Epidermal melanocyte (primary cell): ENCODE results near the gene OR14A16.

Experiments used
- DNase-seq: peaks from one replicate; pipeline ENCODE4 v3.0.0; 2011; ENCODE audit warnings: low spot score; ENCODE audit not compliant: insufficient read length

OR14A16 gene, protein sequence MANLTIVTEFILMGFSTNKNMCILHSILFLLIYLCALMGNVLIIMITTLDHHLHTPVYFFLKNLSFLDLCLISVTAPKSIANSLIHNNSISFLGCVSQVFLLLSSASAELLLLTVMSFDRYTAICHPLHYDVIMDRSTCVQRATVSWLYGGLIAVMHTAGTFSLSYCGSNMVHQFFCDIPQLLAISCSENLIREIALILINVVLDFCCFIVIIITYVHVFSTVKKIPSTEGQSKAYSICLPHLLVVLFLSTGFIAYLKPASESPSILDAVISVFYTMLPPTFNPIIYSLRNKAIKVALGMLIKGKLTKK

DNA sequence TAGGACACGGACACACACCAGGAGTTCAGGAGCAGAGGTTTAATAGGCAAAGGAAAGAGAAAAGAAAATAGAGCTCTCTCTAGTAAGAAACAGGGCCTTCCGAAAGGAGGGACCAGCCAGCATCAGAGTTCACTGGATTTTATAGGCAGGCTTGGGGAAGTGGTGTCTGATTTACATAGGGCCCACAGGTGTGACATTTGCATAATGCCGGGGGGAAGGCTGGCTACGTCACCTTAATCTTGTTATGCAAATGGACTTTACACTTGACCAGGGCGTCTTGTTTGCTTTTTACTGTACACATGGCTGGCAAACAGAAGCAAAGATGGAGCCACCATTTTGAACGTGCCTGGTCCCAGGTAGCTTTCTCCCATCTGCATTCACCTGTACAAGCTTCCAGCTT lies at the start of gene OR14A16:
TSS of gene OR14A16 (minus strand) at position 97 of the 400 bp plus-strand sequence. CDS start 8,390 bp downstream, outside the sequence.
- no peak for DNase-seq

DNA sequence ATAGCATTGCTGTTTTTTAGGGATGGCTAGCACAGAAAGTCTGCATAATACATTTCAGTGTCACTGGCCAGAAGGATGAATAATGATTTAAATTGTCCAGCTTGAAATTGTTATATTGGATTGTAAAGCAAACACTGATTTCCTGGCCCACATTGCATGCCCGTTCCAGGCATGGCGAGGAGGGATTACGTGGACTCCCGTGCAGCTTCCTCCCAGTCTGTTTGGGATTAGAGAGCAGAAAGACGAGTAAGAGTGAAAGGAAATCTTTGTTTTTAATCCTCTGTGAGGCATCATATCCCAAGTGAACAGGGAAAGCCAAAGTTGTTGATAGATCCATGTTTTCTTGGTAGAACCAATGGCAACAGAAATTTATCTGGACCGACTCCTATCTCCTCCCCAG lies 41.5 kb upstream of the OR14A16 start:
- no peak for DNase-seq

DNA sequence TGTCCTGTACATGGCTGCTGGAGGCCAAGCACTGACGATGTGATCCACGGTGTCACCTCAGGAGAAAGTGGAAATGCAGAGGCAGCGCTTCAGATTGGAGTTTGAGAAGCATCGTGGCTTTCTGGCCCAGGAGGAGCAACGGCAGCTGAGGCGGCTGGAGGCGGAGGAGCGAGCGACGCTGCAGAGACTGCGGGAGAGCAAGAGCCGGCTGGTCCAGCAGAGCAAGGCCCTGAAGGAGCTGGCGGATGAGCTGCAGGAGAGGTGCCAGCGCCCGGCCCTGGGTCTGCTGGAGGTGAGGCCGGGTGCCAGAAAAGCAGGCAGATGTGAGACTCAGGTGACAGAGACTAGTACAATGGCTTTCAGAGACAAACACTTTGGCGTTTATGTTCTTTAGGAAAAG lies 40.7 kb upstream of the OR14A16 start:
- no peak for DNase-seq

DNA sequence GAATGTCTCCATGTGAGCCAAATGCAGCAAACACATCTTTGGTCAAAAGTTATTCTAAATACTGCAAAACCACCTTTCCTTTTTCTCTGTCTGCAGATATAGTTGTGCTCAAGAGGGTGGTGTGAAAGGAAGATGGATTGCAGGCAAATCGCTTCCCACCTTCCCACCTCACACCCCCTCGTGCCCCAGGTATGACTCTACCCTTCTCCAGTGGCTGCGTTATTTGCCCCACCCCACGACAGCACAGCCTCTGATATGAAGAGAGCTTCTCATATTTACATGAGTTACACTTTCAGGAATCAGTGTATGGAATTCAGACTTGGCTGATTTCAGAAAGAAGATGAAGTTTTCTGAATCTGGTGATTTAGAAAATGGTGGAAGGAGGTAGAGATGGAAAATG lies 38.8 kb upstream of the OR14A16 start:
- no peak for DNase-seq

DNA sequence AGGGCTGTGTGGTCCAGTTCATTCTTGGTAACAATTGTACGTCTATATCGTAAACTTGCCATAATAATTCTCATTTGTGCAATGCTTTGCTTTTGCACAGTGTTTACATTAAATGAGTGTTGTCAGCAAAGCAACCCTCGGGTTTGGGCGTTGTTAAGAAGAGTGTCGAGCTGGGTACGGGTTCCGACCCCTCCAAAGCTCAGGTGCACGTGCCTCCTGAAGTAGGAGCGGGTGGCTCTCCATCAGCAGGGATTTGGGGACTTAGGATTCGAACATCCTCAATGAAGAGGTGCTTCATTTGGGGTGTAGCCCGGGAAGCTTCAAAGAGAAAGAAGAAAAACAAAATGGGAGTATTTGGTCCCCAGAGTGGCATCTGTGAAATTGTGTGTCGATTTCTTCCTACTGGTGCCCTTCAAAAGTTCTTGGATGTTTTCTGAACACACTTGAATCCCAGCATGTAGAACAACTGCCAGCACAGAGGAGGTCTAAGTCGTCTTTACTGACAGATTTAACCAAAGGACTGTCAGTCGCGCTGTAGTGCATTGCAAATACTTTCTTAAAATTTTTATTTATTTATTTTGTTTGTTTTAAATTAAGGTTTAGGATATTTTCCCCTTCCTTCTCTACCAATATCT lies 34.2 kb upstream of the OR14A16 start:
- no peak for DNase-seq

DNA sequence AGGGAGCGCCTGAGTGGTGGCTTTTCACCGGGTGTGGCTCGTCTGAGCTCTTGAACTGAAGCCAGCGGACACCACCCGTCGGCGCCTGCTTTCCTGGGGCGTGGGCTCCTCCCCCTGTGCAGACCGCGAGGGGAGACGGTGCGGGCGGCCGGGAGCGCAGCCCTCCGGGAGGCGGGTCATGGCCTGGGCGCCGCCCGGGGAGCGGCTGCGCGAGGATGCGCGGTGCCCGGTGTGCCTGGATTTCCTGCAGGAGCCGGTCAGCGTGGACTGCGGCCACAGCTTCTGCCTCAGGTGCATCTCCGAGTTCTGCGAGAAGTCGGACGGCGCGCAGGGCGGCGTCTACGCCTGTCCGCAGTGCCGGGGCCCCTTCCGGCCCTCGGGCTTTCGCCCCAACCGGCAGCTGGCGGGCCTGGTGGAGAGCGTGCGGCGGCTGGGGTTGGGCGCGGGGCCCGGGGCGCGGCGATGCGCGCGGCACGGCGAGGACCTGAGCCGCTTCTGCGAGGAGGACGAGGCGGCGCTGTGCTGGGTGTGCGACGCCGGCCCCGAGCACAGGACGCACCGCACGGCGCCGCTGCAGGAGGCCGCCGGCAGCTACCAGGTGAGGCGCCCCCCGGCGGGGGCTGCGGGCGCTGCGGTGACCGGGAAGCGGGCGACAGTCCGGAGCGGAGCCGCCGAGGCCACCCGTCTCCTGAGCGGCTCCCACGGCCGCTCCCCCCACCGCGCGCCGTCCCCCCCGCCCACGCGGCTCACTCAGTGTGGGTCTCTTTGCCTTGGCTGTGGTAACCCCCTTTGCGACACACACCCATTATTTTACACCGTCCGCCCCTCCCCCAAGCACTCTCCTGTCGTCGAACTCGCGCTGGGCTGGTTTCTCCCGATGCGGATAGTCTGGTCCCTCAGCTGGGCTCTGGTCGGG lies 33.4 kb upstream of the OR14A16 start, which contains the start of gene TRIM58:
TSS of gene TRIM58 (plus strand) at position 119 of the 916 bp plus-strand sequence. CDS start at position 179, 60 bp downstream.
- no peak for DNase-seq

DNA sequence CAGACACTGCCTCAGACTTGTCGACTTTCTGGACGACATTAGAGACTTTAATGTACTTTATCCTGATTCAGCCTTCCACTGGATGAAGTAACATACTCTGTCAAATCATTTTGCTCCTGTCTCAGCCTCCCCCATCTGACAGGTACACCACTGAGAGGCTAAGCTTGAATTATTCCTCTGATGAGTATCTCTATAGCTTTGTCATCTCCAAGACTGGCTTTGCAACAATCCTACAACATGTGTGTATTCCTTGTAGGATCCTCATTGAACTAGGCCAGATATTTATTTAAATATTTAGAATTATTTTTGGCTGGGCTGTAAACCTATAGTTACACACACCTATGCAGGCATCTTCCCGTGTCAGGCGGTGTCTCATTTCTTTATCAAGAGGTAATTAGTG lies 32.0 kb upstream of the OR14A16 start:
- no peak for DNase-seq

DNA sequence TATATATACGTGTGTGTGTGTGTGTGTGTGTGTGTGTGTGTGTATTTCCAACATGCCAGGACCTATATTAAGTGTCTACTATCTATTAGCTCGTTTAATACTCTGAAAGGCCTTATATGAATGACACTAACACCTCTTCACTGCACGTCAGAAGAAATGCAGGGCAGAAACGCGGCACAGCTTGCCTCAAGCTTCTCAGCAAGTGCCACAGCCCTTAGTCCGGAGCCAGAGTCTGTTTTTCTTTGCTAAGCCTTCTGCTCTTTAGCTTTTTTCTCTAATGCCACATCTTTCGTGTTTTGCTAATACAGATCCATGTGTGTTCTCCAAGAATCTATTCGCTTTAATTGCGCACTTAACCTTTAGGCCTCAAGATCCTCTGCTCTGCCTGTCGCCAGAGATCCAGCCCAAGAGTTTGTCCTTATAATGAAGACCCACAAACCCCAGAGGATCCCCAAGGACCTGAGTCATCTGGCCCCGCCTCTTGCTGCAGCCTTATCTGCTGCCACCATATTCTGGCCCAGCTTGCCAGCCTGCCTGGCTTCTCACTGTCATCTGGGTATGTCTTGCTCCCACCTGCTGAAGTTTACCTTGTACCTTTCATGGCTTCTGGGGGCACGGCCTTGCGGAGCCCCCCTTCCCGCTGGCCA lies 31.1 kb upstream of the OR14A16 start:
- no peak for DNase-seq

DNA sequence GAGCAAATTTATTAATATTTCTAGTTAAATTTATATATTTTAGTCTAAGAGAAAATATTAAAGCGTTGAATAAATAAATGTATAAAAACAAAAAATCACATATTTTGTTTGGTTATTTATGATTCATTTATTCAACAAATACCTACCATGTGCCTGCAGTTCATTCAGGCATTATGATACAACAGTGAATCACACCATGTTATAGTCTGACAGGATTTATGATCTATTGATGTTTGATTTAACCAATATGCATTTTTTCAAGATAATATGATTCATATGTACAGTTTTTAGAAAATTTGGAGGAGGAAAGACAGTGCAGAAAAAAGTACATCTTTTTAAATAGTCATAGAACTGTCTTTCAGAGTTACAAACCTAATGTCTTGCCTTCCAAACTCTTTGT lies 25.7 kb upstream of the OR14A16 start:
- DNase-seq: no peak

DNA sequence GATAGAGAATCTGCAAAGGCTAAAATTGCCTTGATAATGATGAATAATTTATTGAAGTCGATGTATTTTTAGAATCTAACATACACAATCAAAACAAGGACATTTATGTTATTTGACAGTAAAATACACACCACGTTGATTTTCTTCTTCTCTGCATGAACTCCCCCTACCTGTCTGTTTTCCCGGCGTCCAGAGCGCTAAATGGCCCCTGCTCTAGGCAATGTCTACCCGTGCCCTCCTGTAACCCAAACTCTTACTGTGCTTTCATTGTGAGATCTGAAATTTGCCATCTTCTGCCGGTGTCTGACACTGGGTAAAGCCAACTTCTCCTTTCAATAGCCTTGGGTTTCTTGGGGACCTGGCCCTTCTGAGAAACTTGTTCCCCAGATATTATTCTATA lies 24.4 kb upstream of the OR14A16 start:
- no peak for DNase-seq

DNA sequence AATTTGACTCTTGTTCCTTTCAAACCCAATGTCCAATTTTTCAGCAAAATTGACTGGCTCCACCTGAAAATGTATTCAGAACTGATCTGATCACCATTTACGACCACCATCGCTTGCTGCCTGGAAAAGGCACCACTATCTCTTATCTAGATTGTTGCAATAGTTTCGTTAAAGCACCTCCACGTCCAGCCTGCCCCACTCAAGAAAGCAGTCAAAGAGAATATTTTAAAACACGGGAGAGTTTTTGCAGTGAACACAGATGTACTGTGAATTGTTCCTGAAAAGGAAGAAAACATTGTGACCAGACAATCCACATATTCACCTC lies 21.7 kb upstream of the OR14A16 start:
- no peak for DNase-seq

DNA sequence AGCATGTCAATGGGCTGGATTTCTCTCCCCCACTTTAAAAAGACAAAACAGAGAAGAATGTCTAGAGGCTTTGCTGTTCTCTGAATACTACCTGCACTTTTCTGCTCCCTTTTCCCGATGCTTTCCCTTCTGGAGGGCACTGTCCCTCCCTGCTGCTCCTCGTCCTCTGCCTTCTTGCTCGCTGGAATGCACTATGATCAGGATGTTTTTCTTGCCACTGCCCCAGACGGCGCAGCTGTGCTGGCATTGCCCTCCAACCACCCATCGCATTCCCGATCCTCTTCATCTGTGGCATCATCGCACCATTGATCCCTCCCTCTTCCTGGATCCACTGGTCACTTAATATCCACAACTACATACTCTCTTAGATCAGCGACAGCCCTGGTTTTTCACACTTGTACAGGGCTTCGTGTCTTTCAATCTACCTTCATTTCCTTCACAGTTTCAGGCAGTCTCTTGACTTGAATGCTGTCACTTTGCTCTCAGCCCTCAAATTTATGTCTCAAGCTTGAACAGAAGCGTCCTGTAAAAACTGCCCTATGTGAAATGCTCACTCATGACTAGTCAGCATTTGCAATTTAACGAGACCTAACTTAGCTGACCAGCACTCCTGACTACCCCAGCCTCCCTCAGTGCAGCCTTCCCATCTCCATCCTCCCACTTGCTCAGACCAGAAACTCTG lies 21.2 kb upstream of the OR14A16 start:
- no peak for DNase-seq

DNA sequence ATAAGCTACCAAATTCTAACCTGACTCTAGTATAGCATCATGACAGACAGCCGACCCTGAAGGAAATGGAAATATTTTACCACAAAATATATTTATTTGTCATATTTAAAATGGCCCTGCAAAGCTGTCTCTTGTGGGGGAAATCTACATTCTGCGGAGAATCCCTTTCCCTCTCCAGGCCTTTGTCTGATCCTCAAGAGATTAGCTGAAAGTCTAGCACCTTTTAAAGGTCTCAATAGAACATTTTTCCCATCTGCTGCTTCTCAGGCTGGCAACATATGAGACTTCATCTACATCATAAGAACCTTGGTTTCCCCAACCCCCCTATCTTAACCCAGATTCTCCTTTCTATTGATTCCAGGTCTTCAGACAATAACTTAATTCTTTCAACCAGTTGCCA lies 19.5 kb upstream of the OR14A16 start:
- no peak for DNase-seq

DNA sequence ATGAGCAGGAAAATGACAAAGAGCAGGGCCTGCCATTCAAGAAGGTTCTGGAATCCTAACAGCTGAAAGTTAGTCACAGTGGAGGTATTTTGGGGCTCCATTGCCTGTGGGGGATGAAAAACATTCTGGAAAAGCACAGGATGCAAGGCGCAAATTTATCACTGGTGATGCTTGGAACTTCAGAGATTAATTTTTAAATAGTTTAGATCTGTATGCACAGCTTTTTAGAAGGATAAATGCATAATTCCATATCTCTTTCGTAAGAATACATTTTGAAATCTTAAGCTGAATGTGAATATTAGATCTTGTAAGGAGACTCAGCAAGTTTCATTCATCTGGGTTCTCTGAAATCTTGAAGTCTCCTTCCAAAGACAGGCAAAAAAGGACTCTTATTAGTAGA lies 17.9 kb upstream of the OR14A16 start, which contains the start of gene OR11L1:
TSS of gene OR11L1 (minus strand) at position 101 of the 400 bp plus-strand sequence. CDS start at position 101, 0 bp downstream.
- no peak for DNase-seq

DNA sequence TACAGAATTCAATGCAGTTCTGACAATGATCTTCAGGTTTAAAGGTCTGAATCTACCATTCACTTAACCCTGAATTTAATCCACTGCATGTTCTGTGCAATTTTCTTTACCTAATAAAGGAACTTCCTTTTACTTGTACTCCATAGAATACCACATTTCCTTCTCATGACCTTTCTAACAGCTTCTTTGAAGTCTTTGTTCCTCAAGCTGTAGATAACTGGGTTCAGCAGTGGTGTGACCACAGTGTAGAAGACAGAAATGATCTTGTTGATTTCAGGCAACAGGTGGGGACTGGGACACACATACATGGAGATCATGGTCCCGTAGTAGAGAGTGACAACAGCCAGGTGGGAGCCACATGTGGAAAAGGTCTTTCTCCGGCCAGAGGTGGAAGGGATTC lies 16.9 kb upstream of the OR14A16 start:
- DNase-seq: no peak

DNA sequence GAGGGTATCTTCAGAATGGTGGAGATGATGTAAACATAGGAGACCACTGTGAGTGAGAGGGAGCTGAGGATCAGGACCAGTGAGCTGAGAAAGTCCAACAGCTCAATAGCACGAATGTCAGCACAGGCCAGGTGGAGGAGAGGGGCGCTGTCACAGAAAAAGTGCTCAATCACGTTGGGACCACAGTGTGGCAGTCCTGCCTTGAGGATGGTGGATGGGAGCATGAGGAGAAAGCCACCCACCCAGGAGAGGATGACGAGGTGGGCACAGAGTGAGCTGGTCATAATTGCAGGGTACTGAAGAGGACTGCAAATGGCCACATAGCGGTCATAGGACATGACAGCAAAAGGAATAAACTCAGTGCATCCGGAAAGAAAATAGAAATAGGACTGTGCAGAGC lies 9.7 kb upstream of the OR14A16 start:
- no peak for DNase-seq

DNA sequence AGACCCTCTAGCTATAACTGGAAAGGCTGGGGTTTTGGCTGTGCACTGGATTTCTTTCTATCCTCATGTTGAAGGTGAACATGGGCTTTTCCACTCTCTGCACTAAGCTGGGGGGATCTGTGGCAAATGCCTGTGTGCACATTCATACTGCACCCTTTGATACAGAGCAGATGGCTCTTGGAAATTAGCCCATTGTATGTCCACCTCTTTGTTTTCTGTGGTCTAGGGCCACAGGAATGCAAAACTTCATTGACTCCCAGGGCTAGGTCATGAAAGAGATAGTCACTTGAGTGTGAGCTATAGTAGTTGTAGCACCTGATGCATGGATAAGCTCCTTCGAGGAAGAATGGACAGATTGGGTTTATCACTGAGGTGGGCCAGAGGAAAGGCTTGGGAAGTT lies 5.7 kb upstream of the OR14A16 start:
- DNase-seq: no peak

DNA sequence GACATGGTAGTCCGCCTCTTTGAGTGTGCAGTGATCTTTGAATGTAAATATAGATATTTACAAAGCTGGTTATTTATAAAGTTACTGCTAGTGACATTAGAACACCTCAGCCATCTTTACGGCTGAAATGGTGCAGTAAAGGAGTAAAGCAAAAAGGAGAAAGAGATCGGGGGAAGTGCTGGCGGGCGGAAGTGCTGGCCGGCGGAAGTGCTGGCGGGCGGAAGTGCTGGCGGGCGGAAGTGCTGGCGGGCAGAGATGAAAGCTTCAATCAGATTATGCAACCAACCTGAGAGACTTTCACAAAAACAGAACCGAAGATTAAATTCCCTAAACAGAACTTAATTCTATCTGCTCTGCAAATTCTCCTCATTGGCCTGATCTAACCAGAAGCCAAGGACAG lies 1.4 kb upstream of the OR14A16 start:
- DNase-seq: no peak

DNA sequence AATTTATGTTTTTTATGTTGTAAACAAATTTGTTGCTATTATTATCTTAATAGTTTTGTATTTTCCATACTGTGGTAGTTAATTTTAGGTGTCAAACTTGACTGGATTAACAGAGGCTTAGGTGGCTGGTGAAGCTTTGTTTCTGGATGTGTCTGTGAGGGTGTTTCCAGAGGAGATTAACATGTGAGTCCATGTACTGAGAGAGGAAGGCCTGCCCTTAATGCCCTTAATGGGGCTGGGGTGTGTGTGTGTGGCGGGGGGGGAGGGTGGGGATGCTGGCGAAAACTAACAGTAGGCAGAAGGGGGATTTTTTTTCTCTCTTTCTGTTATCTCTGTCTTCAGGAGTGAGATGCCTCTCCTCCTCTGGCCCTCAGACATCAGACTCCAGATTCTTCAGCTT lies 1.9 kb downstream of the OR14A16 start:
- no peak for DNase-seq

DNA sequence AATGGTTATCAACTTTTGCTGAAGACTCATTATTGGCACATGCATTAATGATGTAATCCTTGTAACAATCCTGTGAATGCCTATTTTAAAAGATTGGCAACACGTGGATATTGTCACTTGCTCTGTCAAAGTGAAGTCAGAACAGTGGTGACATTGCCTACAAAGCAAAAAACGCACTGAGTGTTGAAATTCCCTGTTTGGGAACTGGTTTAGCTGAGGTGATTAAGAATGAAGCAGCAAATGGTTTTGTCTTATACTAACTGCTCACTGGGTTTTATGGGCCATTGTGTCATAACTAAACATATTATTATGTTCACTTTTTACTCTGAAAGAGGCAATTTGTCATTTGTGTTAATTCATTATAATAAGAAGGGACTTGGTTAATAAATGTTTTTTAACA lies 11.3 kb downstream of the OR14A16 start:
- DNase-seq: no peak

DNA sequence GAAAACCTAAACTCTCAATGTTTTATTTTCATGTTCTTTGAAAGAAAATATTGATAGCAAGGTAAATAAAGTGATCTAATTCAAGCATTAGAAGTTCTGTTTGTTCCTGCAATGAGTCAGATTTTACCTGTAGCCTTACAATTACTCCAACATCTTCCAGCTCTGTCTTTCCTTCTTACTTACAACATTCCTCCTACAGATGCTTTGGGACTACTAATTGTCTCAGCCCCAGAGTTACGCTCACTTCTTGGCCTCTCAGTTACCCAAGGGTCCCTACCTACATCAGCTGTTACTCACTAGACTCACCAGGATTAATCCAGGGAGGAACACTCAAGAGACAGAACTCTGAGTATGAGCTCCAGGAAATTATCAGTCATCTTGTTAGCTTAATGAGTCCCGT lies 26.4 kb downstream of the OR14A16 start:
- DNase-seq: no peak
